IPS-20b (cell line): ENCODE data around the gene KCNS1.
"Not testable (repeated sequence)": the region's sequence is repeated elsewhere in the genome, so short reads cannot be mapped to it uniquely, and the experiment has no call there.

Experiments used
- H3K27ac ChIP-seq: one replicate; pipeline ENCODE4 v1.5.1; 2013; ENCODE audit warnings: low read length
- H3K27me3 ChIP-seq: 2 replicates; pipeline ENCODE4 v1.6.1; 2013; ENCODE audit warnings: mild to moderate bottlenecking, low read length, inconsistent platforms; ENCODE audit not compliant: insufficient read depth
- H3K36me3 ChIP-seq: 2 replicates; pipeline ENCODE4 v1.6.1; 2013; ENCODE audit warnings: low read depth, mild to moderate bottlenecking, inconsistent platforms, low read length, moderate library complexity; ENCODE audit not compliant: insufficient read depth
- H3K4me1 ChIP-seq: 2 replicates; pipeline ENCODE4 v1.6.1; 2013; ENCODE audit warnings: mild to moderate bottlenecking, control low read depth, inconsistent platforms, low read length, moderate library complexity; ENCODE audit not compliant: insufficient read depth
- H3K4me3 ChIP-seq: 2 replicates; pipeline ENCODE4 v1.5.1; 2013; ENCODE audit warnings: mild to moderate bottlenecking, low read length, inconsistent platforms
- H3K9ac ChIP-seq: 2 replicates; pipeline ENCODE4 v1.6.1; 2013; ENCODE audit warnings: low read depth, mild to moderate bottlenecking, inconsistent platforms, low read length, moderate library complexity
- H3K9me3 ChIP-seq: 2 replicates; pipeline ENCODE4 v1.6.1; 2013; ENCODE audit warnings: mild to moderate bottlenecking, low read depth, low read length, inconsistent platforms; ENCODE audit not compliant: insufficient read depth

Gene KCNS1

GRCh38 chr20:45100563-45101245 lies at the start of gene KCNS1:
Gene KCNS1, minus strand, starts transcription at chr20:45101127. Its CDS starts 1,891 bp downstream, at chr20:45099236.
- Histone ChIP-seq H3K9me3 (no peaks in the 10 kb centered on the region), H3K4me1 (no peaks in the 10 kb centered on the region; the same call in none of the 2 replicates), H3K9ac (no peak within 1 kb of the TSS), H3K36me3 (no peaks in the 10 kb centered on the region), H3K4me3 (peak within 1 kb of the TSS; percentile 44; the same call in 1 of the 2 replicates), H3K27me3 (peaks cover 60% of the 10 kb centered on the region), H3K27ac (no peak within 1 kb of the TSS)

GRCh38 chr20:45149062-45149461 lies 48.1 kb upstream of the KCNS1 start:
- H3K27me3 ChIP-seq: peaks cover 18% of the 10 kb centered on the region; the same call in 1 of the 2 replicates
- H3K9me3 ChIP-seq: no peaks in the 10 kb centered on the region
- H3K9ac ChIP-seq: no peak overlapping the region
- H3K4me1 ChIP-seq: no peaks in the 10 kb centered on the region
- no peak overlapping the region for H3K27ac ChIP-seq
- no peak overlapping the region for H3K4me3 ChIP-seq
- no peaks in the 10 kb centered on the region for H3K36me3 ChIP-seq

GRCh38 chr20:45140836-45141235 lies 39.9 kb upstream of the KCNS1 start:
- H3K9me3 ChIP-seq: no peaks in the 10 kb centered on the region
- no peaks in the 10 kb centered on the region for H3K36me3 ChIP-seq
- H3K4me3 ChIP-seq: no peak overlapping the region
- no peak overlapping the region for H3K27ac ChIP-seq
- H3K9ac ChIP-seq: no peak overlapping the region
- H3K27me3 ChIP-seq: peaks cover 13% of the 10 kb centered on the region; the same call in 1 of the 2 replicates
- no peaks in the 10 kb centered on the region for H3K4me1 ChIP-seq

- H3K27ac ChIP-seq: not testable (repeated sequence)
Measured at GRCh38 chr20:45139733-45140375, 38.9 kb upstream of the KCNS1 start.

GRCh38 chr20:45138561-45139300 lies 37.8 kb upstream of the KCNS1 start:
- Histone ChIP-seq H3K9me3 (no peaks in the 10 kb centered on the region), H3K9ac (no peak overlapping the region), H3K36me3 (no peaks in the 10 kb centered on the region), H3K4me3 (no peak overlapping the region), H3K27me3 (0 out of 2 replicates have a peak, but pooled peaks cover 4% of the 10 kb centered on the region), H3K4me1 (no peaks in the 10 kb centered on the region), H3K27ac (no peak overlapping the region)

More at GRCh38 chr20:45139733-45140375, 38.9 kb upstream of the KCNS1 start:
- H3K4me3 ChIP-seq, H3K9me3 ChIP-seq, H3K4me1 ChIP-seq, H3K36me3 ChIP-seq, H3K9ac ChIP-seq, H3K27me3 ChIP-seq: not testable (repeated sequence)

- Histone ChIP-seq H3K36me3 (no peaks in the 10 kb centered on the region), H3K4me1 (no peaks in the 10 kb centered on the region), H3K4me3 (no peak overlapping the region), H3K9ac (no peak overlapping the region), H3K27me3 (no peaks in the 10 kb centered on the region), H3K9me3 (no peaks in the 10 kb centered on the region), H3K27ac (no peak overlapping the region)
Measured at GRCh38 chr20:45136911-45137310, 36.0 kb upstream of the KCNS1 start.

- no peak overlapping the region for H3K4me3 ChIP-seq
- no peaks in the 10 kb centered on the region for H3K9me3 ChIP-seq
- H3K36me3 ChIP-seq: no peaks in the 10 kb centered on the region
- no peaks in the 10 kb centered on the region for H3K4me1 ChIP-seq
- no peak overlapping the region for H3K9ac ChIP-seq
- H3K27me3 ChIP-seq: peaks cover 5% of the 10 kb centered on the region; the same call in 1 of the 2 replicates
- no peak overlapping the region for H3K27ac ChIP-seq
Measured at GRCh38 chr20:45128099-45128498, 27.2 kb upstream of the KCNS1 start.

GRCh38 chr20:45124365-45124764 lies 23.4 kb upstream of the KCNS1 start, which contains the start of gene WFDC12:
Gene WFDC12, minus strand, starts transcription at chr20:45124465. Its CDS starts 18 bp downstream, at chr20:45124447.
- Histone ChIP-seq H3K36me3 (no peaks in the 10 kb centered on the region), H3K4me3 (no peak within 1 kb of the TSS), H3K27ac (no peak within 1 kb of the TSS), H3K27me3 (peaks cover 5% of the 10 kb centered on the region; the same call in 1 of the 2 replicates), H3K9ac (no peak within 1 kb of the TSS), H3K4me1 (no peaks in the 10 kb centered on the region), H3K9me3 (no peaks in the 10 kb centered on the region)

GRCh38 chr20:45121388-45121787 lies 20.5 kb upstream of the KCNS1 start:
- no peak overlapping the region for H3K27ac ChIP-seq
- H3K27me3 ChIP-seq: no peaks in the 10 kb centered on the region; the same call in 1 of the 2 replicates
- H3K36me3 ChIP-seq: no peaks in the 10 kb centered on the region
- H3K4me1 ChIP-seq: no peaks in the 10 kb centered on the region
- H3K9me3 ChIP-seq: no peaks in the 10 kb centered on the region
- H3K4me3 ChIP-seq: no peak overlapping the region
- H3K9ac ChIP-seq: no peak overlapping the region

GRCh38 chr20:45119556-45120266 lies 18.8 kb upstream of the KCNS1 start:
- H3K4me3 ChIP-seq: no peak overlapping the region
- no peaks in the 10 kb centered on the region for H3K9me3 ChIP-seq
- H3K27me3 ChIP-seq: no peaks in the 10 kb centered on the region; the same call in 1 of the 2 replicates
- H3K36me3 ChIP-seq: no peaks in the 10 kb centered on the region
- no peak overlapping the region for H3K27ac ChIP-seq
- H3K9ac ChIP-seq: no peak overlapping the region
- H3K4me1 ChIP-seq: no peaks in the 10 kb centered on the region

GRCh38 chr20:45118028-45118427 lies 17.1 kb upstream of the KCNS1 start:
- no peak overlapping the region for H3K27ac ChIP-seq
- no peaks in the 10 kb centered on the region for H3K9me3 ChIP-seq
- no peaks in the 10 kb centered on the region; the same call in 1 of the 2 replicates for H3K27me3 ChIP-seq
- H3K36me3 ChIP-seq: no peaks in the 10 kb centered on the region
- no peak overlapping the region for H3K9ac ChIP-seq
- H3K4me1 ChIP-seq: no peaks in the 10 kb centered on the region
- H3K4me3 ChIP-seq: no peak overlapping the region
